ENCODE data around the gene C6orf89.
A peak's percentile ranks its signal among the peaks of the same experiment; 100 is the strongest.
"Not testable (repeated sequence)": the region's sequence is repeated elsewhere in the genome, so short reads cannot be mapped to it uniquely, and the experiment has no call there.

The C6orf89 gene

GRCh38 chr6:36949076-36949475 lies 63.3 kb downstream of the C6orf89 start:
- H3K9ac ChIP-seq (ENCODE audit: low read length in 2 of 2); H3K4me1 ChIP-seq (ENCODE audit: control insufficient read depth, insufficient read depth, low read length); H3K27me3 ChIP-seq (ENCODE audit: control insufficient read depth in 1 of 2, insufficient read depth in 2 of 2, low read length in 2 of 2); H3K36me3 ChIP-seq (ENCODE audit: control insufficient read depth in 2 of 2, insufficient read depth in 2 of 2, low read length in 2 of 2); H3K9me3 ChIP-seq (ENCODE audit: control insufficient read depth in 2 of 2, low read length in 2 of 2); H3K4me3 ChIP-seq (ENCODE audit: low read length in 2 of 2); H3K27ac ChIP-seq (ENCODE audit: low read length): not testable (repeated sequence)

- no peaks in the 10 kb centered on the region for H3K4me1 ChIP-seq (ENCODE audit: control insufficient read depth, insufficient read depth, low read length)
- H3K4me3 ChIP-seq (ENCODE audit: low read length in 2 of 2) = no peak overlapping the region
- H3K27me3 ChIP-seq (ENCODE audit: control insufficient read depth in 1 of 2, insufficient read depth in 2 of 2, low read length in 2 of 2) = no peaks in the 10 kb centered on the region
- no peak overlapping the region for H3K9ac ChIP-seq (ENCODE audit: low read length in 2 of 2)
- H3K36me3 ChIP-seq (ENCODE audit: control insufficient read depth in 2 of 2, insufficient read depth in 2 of 2, low read length in 2 of 2) = no peaks in the 10 kb centered on the region
- no peak overlapping the region for H3K27ac ChIP-seq (ENCODE audit: low read length)
- no peaks in the 10 kb centered on the region for H3K9me3 ChIP-seq (ENCODE audit: control insufficient read depth in 2 of 2, low read length in 2 of 2)
Measured at GRCh38 chr6:36949636-36950035, 63.9 kb downstream of the C6orf89 start.

DNA sequence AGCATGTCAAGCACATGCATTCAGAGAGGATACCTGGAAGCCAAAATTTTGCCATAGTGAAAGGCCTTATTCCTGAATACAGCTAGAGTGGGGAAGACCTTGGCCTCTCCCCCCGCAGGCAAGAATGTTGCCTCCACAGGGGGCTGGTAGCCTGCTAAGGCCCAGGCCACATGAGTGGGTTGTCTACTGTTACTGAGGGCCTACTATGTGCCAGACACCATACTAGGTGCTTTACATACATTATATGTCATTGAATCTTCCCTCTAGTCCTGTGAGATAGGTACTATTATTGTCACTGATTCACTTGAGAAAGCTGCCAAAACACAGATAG lies 68.1 kb downstream of the C6orf89 start:
- no peak overlapping the region for H3K9ac ChIP-seq (ENCODE audit: low read length in 2 of 2)
- no peaks in the 10 kb centered on the region for H3K27me3 ChIP-seq (ENCODE audit: control insufficient read depth in 1 of 2, insufficient read depth in 2 of 2, low read length in 2 of 2)
- no peaks in the 10 kb centered on the region for H3K4me1 ChIP-seq (ENCODE audit: control insufficient read depth, insufficient read depth, low read length)
- H3K27ac ChIP-seq (ENCODE audit: low read length) = no peak overlapping the region
- H3K9me3 ChIP-seq (ENCODE audit: control insufficient read depth in 2 of 2, low read length in 2 of 2) = no peaks in the 10 kb centered on the region
- H3K4me3 ChIP-seq (ENCODE audit: low read length in 2 of 2) = no peak overlapping the region
- no peaks in the 10 kb centered on the region for H3K36me3 ChIP-seq (ENCODE audit: control insufficient read depth in 2 of 2, insufficient read depth in 2 of 2, low read length in 2 of 2)

DNA sequence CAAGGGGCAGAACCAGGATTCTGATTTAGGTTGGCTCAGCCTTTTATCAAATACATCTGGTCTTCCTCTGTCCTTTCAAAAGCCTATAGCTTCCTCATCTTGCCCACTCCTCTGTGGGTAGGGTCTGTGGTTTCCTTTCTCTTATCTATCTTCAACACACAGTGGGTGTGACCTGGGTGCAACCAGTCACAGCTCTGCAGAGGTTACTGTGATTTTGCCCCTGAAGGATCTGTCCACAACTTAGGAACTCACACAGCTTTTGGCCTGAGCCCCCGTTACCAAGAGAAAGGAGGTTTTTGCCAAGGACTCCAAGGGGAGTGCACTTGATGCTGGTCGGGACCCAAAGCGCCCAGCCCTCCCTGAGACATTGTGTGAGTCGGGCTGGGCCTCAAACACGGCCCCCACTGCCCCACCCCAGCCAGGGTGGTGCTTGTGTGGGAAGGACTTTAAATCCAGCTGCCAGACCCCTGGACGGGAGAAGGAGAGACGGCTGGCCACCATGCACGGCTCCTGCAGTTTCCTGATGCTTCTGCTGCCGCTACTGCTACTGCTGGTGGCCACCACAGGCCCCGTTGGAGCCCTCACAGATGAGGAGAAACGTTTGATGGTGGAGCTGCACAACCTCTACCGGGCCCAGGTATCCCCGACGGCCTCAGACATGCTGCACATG lies 68.6 kb downstream of the C6orf89 start, which contains the start of gene PI16:
Gene PI16 (plus strand): TSS at position 477 of the 670 bp plus-strand sequence. CDS start 23 bp downstream, at position 500.
- Histone ChIP-seq H3K27ac (ENCODE audit: low read length) (no peak within 1 kb of the TSS), H3K27me3 (ENCODE audit: control insufficient read depth in 1 of 2, insufficient read depth in 2 of 2, low read length in 2 of 2) (no peaks in the 10 kb centered on the region), H3K9ac (ENCODE audit: low read length in 2 of 2) (no peak within 1 kb of the TSS), H3K9me3 (ENCODE audit: control insufficient read depth in 2 of 2, low read length in 2 of 2) (no peaks in the 10 kb centered on the region), H3K4me1 (ENCODE audit: control insufficient read depth, insufficient read depth, low read length) (no peaks in the 10 kb centered on the region), H3K36me3 (ENCODE audit: control insufficient read depth in 2 of 2, insufficient read depth in 2 of 2, low read length in 2 of 2) (no peaks in the 10 kb centered on the region), H3K4me3 (ENCODE audit: low read length in 2 of 2) (peak within 1 kb of the TSS in 1 of 2 donors; percentile 66)

DNA sequence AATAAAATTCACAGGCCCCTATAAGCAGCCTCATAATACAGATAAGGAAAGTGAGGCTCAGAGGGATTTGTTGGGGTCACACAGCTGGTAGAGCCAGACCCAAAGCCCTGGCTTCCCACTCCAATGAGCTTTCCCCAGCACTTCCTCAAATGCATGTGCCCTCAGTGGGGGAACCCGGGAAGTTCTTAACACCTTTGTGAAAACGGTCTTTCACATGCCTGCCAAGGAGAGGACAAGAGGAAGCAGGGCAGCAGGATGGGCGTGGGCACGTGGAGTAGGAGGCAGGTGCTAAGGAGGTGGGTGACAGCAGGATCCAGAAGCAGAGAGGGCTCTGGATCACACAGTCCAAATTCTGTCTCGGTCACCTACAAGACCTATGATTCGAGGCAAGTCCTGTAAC lies 69.4 kb downstream of the C6orf89 start:
- H3K4me1 ChIP-seq (ENCODE audit: control insufficient read depth, insufficient read depth, low read length) = no peaks in the 10 kb centered on the region
- peak overlapping the region in 1 of 2 donors; percentile 66 for H3K4me3 ChIP-seq (ENCODE audit: low read length in 2 of 2)
- no peaks in the 10 kb centered on the region for H3K9me3 ChIP-seq (ENCODE audit: control insufficient read depth in 2 of 2, low read length in 2 of 2)
- no peak overlapping the region for H3K9ac ChIP-seq (ENCODE audit: low read length in 2 of 2)
- H3K36me3 ChIP-seq (ENCODE audit: control insufficient read depth in 2 of 2, insufficient read depth in 2 of 2, low read length in 2 of 2) = no peaks in the 10 kb centered on the region
- H3K27ac ChIP-seq (ENCODE audit: low read length) = no peak overlapping the region
- H3K27me3 ChIP-seq (ENCODE audit: control insufficient read depth in 1 of 2, insufficient read depth in 2 of 2, low read length in 2 of 2) = no peaks in the 10 kb centered on the region

- peak overlapping the region in 1 of 2 donors; percentile 57 for H3K4me3 ChIP-seq (ENCODE audit: low read length in 2 of 2)
- H3K9ac ChIP-seq (ENCODE audit: low read length in 2 of 2) = no peak overlapping the region
- H3K9me3 ChIP-seq (ENCODE audit: control insufficient read depth in 2 of 2, low read length in 2 of 2) = no peaks in the 10 kb centered on the region
- no peaks in the 10 kb centered on the region for H3K36me3 ChIP-seq (ENCODE audit: control insufficient read depth in 2 of 2, insufficient read depth in 2 of 2, low read length in 2 of 2)
- no peaks in the 10 kb centered on the region for H3K27me3 ChIP-seq (ENCODE audit: control insufficient read depth in 1 of 2, insufficient read depth in 2 of 2, low read length in 2 of 2)
- H3K4me1 ChIP-seq (ENCODE audit: control insufficient read depth, insufficient read depth, low read length) = peaks cover 3% of the 10 kb centered on the region
- H3K27ac ChIP-seq (ENCODE audit: low read length) = no peak overlapping the region
Measured at GRCh38 chr6:36955671-36956445, 70.1 kb downstream of the C6orf89 start.

- peak overlapping the region in 1 of 2 donors; percentile 57 for H3K4me3 ChIP-seq (ENCODE audit: low read length in 2 of 2)
- H3K27ac ChIP-seq (ENCODE audit: low read length) = no peak overlapping the region
- no peaks in the 10 kb centered on the region for H3K36me3 ChIP-seq (ENCODE audit: control insufficient read depth in 2 of 2, insufficient read depth in 2 of 2, low read length in 2 of 2)
- no peaks in the 10 kb centered on the region for H3K27me3 ChIP-seq (ENCODE audit: control insufficient read depth in 1 of 2, insufficient read depth in 2 of 2, low read length in 2 of 2)
- H3K9me3 ChIP-seq (ENCODE audit: control insufficient read depth in 2 of 2, low read length in 2 of 2) = no peaks in the 10 kb centered on the region
- peaks cover 3% of the 10 kb centered on the region for H3K4me1 ChIP-seq (ENCODE audit: control insufficient read depth, insufficient read depth, low read length)
- H3K9ac ChIP-seq (ENCODE audit: low read length in 2 of 2) = no peak overlapping the region
Measured at GRCh38 chr6:36956446-36956820, 70.7 kb downstream of the C6orf89 start.

DNA sequence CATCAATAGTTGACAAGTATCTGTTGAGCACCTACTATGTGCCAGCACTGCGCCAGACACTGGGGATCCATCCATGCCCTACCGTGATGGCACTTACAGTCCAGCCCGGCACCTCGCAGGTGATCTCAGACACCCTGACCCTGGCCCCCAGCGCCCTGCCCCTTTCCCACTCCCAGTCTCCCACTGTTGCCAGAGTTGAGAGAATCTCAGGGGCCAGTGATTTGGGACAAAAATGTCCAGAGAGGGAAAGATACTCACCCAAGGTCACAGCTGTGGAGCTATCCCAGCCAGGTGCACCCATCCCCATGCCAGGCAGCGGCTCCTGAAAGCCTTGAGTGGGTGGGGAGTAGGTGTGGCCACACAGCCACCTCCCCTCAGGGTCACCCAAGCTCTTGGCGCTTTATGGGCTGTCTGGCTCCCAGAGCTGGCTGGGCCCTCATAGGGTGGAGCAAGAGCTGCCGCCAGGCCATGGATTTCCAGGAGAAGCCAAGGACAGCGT lies 72.1 kb downstream of the C6orf89 start:
- H3K36me3 ChIP-seq (ENCODE audit: control insufficient read depth in 2 of 2, insufficient read depth in 2 of 2, low read length in 2 of 2) = no peaks in the 10 kb centered on the region
- no peaks in the 10 kb centered on the region for H3K27me3 ChIP-seq (ENCODE audit: control insufficient read depth in 1 of 2, insufficient read depth in 2 of 2, low read length in 2 of 2)
- peak overlapping the region in 1 of 2 donors; percentile 22 for H3K4me3 ChIP-seq (ENCODE audit: low read length in 2 of 2)
- H3K9me3 ChIP-seq (ENCODE audit: control insufficient read depth in 2 of 2, low read length in 2 of 2) = no peaks in the 10 kb centered on the region
- peaks cover 3% of the 10 kb centered on the region for H3K4me1 ChIP-seq (ENCODE audit: control insufficient read depth, insufficient read depth, low read length)
- H3K9ac ChIP-seq (ENCODE audit: low read length in 2 of 2) = no peak overlapping the region
- no peak overlapping the region for H3K27ac ChIP-seq (ENCODE audit: low read length)

DNA sequence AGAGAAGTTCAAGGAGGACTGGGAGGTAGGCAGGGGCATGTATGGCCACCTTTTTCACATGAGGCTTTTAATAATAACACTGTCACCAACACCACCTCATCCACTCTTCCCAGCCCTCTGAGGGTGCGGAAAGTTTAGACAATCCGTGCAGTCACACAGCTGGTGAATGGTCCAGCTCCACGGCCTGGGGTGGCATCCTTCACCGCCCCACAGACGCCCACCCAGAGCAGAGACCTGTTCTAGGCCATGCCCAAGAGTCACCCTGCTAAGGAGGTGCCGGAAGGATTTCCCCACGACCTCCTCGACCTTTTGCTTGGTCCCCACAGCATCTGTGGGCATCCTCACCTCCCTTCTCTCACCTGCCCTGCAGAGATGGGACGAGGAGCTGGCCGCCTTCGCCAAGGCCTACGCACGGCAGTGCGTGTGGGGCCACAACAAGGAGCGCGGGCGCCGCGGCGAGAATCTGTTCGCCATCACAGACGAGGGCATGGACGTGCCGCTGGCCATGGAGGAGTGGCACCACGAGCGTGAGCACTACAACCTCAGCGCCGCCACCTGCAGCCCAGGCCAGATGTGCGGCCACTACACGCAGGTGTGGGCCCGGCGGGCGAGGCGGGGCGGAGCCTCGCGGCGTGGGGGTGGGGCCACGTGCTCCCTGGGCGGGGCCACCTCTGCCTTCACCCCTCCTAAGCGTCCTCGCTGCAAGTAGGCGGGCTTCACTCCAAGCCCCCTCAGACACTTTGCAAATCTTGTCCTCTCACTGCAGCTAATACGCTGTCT lies 73.2 kb downstream of the C6orf89 start:
- no peak overlapping the region for H3K9ac ChIP-seq (ENCODE audit: low read length in 2 of 2)

DNA sequence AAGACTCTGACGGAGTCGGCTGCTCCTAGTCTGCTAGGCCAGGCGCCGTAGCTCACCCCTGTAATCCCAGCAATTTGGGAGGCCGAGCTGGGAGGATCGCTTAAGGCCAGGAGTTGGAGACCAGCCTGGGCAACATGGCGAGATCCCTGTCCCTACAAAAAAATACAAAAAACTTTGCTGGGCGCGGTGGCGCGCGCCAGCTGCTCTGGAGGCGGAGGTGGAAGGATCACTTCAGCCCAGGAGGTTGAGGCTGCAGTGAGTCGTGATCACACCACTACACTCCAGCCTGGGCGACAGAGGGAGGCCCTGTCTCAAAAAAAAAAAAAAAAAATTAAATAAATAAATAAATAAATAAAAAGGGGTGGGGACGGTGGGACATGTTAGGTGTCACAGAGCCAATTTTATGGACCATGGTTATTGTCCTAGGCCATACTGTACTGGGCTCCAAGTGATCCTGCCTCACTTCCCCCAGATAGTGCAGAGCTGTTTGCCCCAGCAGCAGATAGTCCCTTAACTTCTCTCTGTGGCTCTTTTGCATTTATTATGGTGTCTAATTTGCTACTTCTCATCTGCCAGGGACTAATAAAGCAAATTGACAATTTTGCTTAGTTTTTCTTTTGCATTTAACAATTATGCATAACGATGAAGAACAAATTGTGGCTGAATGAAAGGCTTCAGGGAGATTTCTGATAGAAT lies 74.0 kb downstream of the C6orf89 start:
- no peak overlapping the region for H3K27ac ChIP-seq (ENCODE audit: low read length)

More for the DNA sequence above, 73.2 kb downstream of the C6orf89 start:
- Histone ChIP-seq H3K9me3 (ENCODE audit: control insufficient read depth in 2 of 2, low read length in 2 of 2) (no peaks in the 10 kb centered on the region), H3K4me1 (ENCODE audit: control insufficient read depth, insufficient read depth, low read length) (peaks cover 7% of the 10 kb centered on the region), H3K27ac (ENCODE audit: low read length) (no peak overlapping the region), H3K36me3 (ENCODE audit: control insufficient read depth in 2 of 2, insufficient read depth in 2 of 2, low read length in 2 of 2) (no peaks in the 10 kb centered on the region), H3K4me3 (ENCODE audit: low read length in 2 of 2) (no peak overlapping the region), H3K27me3 (ENCODE audit: control insufficient read depth in 1 of 2, insufficient read depth in 2 of 2, low read length in 2 of 2) (no peaks in the 10 kb centered on the region)

More for the DNA sequence above, 74.0 kb downstream of the C6orf89 start:
- no peak overlapping the region for H3K9ac ChIP-seq (ENCODE audit: low read length in 2 of 2)
- no peaks in the 10 kb centered on the region for H3K36me3 ChIP-seq (ENCODE audit: control insufficient read depth in 2 of 2, insufficient read depth in 2 of 2, low read length in 2 of 2)
- H3K9me3 ChIP-seq (ENCODE audit: control insufficient read depth in 2 of 2, low read length in 2 of 2) = no peaks in the 10 kb centered on the region
- H3K4me1 ChIP-seq (ENCODE audit: control insufficient read depth, insufficient read depth, low read length) = peaks cover 11% of the 10 kb centered on the region
- no peak overlapping the region for H3K4me3 ChIP-seq (ENCODE audit: low read length in 2 of 2)
- no peaks in the 10 kb centered on the region for H3K27me3 ChIP-seq (ENCODE audit: control insufficient read depth in 1 of 2, insufficient read depth in 2 of 2, low read length in 2 of 2)

Data from stomach smooth muscle (tissue), 2 donors.